Stimulated activated CD4-positive, alpha-beta T cell treated with anti-CD3 and anti-CD28 coated beads, Interleukin-15, amount 100 ng/mL, for 48 hours (primary cell): ENCODE results near the gene HSPA4.
"Not testable (repeated sequence)": the region's sequence is repeated elsewhere in the genome, so short reads cannot be mapped to it uniquely, and the experiment has no call there.

Experiments used
- DNase-seq, 2 donors: peaks; one replicate each; pipeline ENCODE4 v3.0.0-alpha.2; 2020; ENCODE audit warnings: low read depth in 2 of 2

Gene HSPA4

DNA sequence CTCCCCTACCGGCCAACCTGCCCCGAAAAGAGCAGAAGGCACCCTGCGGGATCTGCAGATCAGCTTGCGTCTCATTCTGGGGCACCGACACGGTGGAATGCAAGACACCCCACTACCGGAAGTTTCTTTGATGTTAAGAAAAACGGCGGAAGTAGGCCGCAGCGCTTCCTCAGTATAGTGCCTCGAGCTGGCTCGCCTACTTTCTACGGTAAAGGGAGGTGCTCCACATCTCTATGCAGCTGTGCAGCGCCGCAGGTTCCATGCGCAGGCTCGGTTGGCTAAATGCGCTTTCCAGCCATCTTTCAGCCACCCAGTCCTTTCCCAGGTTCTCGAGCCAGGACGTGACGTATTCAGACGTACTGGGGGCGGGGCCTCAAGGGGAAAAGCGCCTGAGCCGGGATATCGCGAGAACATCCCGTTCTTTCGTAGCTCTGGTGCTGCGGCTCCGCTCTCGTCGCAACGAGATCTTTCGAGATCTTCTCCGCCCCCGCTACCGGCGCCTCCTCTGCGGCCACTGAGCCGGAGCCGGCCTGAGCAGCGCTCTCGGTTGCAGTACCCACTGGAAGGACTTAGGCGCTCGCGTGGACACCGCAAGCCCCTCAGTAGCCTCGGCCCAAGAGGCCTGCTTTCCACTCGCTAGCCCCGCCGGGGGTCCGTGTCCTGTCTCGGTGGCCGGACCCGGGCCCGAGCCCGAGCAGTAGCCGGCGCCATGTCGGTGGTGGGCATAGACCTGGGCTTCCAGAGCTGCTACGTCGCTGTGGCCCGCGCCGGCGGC lies at the start of gene HSPA4:
TSS of gene HSPA4 (plus strand) at position 472 of the 775 bp plus-strand sequence. CDS start at position 710, 238 bp downstream.
- peak; percentile 96 to 97 for DNase-seq

DNA sequence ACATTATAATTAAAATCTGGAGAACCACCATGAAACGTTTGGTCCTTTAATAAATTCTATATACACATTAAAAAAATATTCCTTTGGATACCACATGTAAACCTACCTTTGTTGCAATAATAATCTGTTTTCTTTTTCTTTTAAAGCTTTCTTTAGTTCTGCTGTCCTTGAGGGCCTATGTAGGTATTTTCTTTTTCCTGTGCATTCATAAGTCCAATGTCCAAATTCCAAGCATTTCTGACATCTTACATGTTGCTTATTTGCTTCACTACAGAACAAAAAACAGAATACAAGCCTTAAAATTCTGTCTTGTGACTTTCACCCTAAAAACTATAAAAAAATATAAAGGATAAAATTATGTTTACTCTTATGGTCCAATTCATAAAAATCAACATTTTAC lies 45.2 kb upstream of the HSPA4 start:
- DNase-seq: no peak

DNA sequence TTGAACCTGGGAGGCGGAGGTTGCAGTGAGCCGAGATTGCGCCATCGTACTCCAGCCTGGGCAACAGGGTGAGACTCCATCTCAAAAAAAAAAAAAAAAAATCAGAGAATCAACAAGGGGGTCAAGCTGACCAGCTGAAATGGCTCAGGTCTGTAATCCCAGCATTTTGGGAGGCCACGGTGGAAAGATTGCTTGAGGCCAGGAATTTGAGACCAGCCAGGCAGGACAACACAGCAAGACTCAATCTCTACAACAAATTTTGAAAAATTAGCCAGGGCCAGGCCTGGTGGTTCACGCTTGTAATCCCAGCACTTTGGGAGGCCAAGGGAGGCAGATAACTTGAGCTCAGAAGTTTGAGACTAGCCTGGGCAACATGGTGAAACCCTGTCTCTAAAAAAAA lies 43.4 kb upstream of the HSPA4 start:
- DNase-seq: not testable (repeated sequence)

DNA sequence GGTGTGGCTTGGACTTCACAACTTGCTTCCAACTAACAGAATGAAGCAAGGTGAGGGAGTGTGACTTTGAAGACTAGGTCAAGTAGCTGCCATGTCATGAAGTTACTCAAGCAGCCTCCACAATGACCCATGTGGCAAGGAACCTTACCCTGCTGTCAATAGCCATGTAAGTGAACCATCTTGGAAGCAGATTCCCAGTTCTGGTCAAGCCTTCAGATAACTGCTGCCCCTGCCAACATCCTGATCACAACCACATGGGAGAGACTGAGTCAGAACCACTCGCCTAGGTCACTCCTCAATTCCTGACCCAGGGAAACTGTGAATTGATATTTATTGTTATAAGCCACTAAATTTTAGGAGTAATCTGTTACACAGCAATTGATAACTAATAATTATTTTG lies 36.3 kb upstream of the HSPA4 start:
- DNase-seq: no peak

DNA sequence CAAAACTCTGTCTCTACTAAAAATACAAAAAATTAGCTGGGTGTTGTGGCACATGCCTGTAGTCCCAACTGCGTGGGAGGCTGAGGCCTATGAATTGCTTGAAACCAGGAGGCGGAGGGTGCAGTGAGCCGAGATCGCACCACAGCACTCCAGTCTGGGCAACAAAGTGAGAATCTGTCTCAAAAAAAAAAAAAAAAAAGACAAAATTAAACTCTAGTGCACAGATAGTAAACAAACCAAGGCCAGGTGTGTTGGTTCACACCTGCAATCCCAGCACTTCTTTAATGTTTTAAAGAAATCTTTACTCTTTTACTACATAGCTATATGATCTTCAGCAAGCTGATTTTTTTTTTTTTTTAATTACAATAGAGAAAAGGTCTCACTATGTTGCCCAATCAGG lies 33.8 kb upstream of the HSPA4 start:
- DNase-seq: no peak

DNA sequence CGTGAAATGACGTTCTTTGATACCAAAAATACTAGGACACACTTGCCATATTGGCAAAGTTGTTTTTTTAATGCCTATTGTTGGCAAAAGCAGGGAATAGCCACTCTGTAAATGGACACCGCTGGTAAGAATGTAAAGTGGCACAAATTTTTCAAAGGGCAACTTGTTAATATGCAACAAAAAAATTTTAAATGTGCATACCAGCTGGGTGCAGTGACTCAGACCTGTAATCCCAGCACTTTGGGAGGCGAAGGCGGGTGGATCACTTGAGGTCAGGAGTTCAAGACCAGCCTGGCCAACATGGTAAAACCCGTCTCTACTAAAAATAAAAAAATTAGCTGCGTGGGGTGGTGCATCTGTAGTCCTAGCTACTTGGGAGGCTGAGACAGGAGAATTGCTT lies 32.3 kb upstream of the HSPA4 start:
- DNase-seq: not testable (repeated sequence)

DNA sequence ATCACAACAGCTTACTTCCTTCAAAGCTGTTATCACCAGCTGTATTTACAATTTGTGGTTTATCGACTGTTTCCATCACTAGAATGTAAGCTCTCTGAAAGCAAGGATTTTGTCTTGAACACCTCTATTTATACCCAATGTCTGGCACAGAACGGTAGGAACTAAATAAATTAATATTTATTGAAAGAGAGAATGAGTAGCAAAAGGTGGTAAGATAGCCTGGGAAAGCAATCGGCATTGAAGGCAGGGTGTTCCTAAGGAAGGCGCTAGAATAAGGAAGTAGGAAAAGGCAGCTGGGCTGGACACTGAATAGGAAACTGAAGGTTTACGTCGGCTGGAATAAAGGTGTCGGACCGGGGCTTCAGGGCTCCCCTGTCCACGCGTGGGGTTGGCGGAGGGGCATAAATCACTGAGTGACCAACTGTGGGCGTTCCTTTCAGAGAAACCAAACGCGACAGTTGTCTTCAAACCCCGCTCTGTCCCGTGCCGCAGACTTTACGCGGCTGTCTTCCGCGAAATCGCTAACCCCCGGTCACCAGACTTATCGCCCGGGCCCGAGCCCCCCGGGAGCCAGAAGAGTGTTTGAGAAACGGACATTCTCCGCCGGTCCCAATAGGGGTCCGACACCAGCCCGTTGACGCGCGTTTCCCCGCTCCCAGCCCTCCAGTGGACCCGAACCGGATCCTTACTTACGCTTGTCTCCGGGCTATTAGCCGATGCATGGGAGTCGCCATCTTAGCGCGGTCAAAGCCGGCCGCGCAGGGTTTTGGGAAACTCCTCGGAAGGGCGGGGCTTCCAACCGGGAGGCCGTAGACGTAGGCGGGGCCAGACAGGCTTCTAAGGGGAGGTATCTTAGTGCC lies 25.8 kb upstream of the HSPA4 start, which contains the start of gene ZCCHC10:
TSS of gene ZCCHC10 (minus strand) at position 746 of the 860 bp plus-strand sequence. CDS start at position 734, 12 bp downstream.
- peak; percentile 83 to 93 for DNase-seq

DNA sequence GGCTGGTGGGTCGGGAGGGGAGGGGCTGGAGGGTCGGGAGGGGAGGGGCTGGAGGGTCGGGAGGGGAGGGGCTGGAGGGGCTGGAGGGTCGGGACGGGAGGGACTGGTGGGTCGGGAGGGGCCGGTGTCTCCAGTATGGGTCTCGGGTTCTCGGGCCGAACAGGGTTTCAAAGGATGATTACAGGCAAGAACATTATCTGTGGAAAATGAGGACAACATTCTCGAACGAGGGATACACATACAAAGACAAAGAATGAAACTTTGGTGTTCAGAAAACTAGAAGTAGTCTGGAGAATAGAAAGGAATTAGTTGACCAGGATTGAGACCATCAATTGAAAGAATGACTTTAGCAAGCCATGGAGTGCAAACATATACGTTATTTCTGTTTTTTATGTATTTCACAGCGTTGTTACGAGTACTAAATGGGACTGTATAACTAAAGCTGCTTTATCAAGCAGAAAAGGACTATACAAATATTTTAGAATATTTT lies 25.1 kb upstream of the HSPA4 start:
- no peak for DNase-seq

DNA sequence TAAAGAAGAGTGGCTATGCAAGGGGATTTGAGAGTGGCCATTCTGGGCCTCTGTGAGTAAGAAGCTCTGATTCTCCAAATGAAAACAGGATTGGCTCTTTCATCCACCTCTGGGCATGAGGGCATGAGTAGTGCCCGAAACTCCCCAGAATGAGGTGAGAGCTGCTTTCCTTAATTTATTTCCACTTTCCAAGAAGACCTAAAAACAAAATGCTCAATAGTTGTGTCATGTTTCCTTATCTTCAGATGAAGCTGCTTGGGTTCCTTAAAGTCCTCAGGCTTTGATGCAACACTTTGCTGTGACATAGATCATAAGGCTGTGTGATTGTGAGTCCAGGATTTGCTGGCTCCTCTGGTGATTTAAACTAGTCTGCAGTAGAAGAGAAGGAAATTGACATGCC lies 22.4 kb upstream of the HSPA4 start:
- DNase-seq: no peak

DNA sequence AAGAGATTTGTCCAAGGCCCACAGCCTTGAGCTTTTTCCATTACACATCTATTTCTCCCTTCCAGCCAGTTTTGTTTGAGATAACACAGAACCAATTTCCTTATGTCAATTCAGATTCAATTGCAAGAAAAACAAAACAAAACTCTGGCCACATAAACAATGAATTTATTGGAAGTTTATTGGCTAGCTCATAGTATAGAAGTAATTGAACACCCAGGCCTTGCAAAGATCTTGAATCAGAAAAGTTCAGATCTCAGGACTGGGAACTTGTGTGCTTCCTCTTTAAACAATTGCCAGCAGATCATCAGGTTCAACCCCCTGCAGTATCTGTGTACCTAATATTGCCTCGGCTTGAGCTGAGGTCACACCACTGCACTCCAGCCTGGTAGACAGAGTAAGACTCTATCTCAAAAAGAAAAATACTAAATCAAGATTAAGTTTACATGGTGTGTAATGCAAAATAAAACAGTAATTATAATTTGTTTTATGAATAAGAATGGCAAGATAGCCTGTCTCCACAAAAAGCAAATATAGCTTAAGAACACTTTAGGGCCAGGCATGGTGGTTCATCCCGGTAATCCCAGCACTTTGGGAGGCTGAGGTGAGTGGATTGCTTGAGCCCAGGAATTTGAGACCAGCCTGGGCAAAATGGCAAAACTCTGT lies 21.3 kb upstream of the HSPA4 start:
- DNase-seq: no peak

DNA sequence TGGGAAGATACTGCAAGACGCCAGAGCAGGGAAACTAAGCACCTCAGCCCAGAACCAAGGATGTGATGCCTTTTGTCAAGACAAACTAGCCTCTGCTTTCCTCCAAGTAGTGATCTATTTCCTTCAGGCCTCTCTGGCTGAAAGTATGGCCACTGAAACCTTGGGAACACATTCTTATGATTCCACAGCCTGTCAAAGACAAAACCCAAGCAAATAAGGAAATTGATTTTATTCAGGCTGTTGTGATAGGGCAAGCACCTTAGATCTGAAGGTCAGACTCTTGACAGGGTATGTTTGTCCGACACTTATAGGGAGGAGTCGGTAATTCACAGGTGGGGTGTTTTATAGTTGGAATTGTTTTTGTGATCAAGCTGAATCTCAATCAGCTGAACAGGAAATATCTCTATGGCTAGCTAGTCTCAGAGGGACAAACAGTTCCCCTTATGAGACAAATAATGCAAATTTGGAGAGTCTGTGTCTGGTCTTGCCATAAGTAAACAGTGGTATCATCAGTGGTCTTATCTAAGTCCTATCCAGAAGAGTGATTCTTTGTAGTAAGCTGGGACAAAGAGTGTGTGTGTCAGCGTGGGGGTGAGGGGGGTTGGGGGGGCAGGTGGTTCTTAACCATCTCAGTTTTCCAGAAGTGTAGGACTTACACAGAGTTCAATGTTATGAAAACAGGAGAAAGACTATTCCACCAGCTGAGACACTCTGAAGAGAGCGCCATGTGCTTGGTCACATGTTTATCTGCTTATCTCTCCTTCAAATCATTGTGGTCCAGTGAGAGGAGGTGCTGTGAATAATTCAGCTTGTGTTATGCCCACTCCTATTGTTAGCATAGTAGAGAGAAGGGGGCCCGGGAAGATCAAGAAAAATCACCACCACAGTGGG lies 18.7 kb upstream of the HSPA4 start:
- no peak for DNase-seq

DNA sequence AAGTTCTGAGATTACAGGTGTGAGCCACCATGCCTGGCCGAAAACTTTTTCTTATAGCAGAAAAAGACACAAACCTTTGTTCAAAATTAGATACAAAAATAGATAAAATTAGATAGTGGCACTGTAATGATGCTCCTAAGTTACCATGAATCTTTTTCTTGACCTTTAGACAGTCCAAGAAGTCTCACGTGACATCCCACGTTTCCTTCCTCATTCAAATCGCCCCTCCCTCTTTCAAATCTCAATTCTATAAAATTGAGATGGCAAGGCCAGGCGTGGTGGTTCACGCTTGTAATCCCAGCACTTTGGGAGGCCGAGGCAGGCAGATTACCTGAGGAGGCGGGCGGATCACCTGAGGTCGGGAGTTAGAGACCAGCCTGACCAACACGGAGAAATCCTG lies 17.7 kb upstream of the HSPA4 start:
- DNase-seq: no peak

DNA sequence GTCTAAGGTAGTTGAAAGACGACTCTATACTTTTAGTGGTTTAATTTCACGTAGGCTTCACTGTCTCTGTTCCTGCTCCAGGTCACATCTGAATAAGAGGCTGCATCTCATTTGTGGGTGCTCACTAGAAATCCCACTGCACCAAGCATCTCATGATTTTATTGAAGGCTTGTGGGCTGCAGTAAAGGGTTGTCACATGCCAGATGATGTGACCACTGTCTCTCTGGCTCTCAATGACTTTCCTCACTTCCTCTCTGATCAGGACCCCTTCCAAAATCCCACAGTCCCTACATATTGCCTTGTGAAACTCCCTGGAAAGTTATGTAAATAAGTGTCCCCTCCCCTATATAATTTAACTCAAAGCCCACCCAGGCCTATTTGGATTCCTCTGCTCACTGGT lies 16.6 kb upstream of the HSPA4 start:
- no peak for DNase-seq

DNA sequence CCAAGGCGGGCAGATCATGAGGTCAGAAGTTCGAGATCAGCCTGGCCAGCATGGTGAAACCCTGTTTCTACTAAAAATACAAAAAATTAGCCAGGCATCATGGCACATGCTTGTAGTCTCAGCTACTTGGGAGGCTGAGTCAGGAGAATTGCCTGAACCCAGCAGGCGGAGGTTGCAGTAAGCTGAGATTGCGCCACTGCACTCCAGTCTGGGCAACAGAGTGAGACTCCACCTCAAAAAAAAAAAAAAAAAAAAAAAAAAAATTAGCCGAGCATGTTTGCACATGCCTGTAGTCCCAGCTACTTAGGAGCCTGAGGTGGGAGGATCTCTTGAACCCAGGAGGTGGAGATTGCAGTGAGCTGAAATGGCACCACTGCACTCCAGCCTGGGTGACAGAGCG lies 15.1 kb upstream of the HSPA4 start:
- not testable (repeated sequence) for DNase-seq

DNA sequence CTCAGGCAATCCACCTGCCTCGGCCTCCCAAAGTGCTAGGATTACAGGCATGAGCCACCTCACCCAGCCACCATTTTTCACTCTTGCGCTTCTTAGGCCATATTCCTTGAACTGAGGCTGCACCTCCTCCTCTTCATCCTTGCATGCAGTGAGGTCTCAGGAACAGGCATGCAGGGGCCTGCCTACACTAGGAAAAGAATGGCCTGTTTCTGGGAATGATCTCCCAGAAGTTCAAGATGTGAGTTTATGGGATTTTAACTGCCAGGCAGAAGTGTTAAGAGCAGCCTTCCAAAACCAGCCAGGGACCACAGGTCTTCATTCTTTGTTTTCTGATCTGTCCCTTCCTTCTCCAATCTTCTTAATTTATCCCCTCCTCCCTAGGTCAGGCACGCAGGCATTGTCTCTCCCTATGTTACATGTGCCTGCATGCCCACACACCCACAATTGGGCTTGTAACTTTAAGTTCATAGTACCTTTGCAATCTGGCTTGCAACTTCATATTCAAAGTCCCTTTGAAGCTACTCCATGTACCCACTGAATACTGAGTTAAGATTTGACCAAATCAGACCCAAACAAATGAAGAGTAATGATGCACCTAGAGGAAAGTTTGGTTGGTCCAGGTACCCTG lies 10.5 kb upstream of the HSPA4 start:
- no peak for DNase-seq

DNA sequence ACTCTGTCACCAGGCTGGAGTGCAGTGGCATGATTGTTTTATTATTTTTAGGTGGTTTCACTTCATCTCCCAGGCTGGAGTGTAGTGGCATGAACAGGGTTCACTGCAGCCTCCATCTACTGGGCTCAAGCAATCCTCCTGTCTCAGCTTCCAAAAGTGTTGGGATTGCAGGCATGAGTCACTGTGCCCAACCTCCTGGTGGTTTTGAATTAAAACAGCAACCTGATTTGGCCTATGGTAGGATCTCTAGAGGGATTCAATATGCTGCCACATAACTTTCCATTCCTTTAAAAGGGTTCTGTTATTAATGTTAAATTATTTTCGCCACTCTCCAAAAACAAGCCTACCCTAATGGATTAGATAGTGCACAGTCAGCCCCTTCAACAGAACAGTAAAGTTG lies 9.9 kb upstream of the HSPA4 start:
- no peak for DNase-seq

DNA sequence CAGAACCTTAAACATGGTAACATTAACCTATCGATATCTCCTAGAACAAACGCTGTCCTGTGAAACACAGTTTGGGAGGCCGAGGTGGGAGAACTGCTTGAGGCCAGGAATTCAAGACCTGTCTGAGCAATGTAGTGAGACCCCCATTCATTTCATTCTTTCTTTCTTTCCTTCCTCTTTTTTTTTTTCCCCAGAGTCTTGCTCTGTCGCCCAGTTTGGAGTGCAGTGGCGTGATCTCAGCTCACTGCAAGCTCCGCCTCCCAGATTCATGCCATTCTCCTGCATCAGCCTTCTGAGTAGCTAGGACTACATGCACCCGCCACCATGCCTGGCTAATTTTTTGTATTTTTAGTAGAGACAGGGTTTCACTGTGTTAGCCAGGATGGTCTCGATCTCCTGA lies 5.3 kb upstream of the HSPA4 start:
- not testable (repeated sequence) for DNase-seq

DNA sequence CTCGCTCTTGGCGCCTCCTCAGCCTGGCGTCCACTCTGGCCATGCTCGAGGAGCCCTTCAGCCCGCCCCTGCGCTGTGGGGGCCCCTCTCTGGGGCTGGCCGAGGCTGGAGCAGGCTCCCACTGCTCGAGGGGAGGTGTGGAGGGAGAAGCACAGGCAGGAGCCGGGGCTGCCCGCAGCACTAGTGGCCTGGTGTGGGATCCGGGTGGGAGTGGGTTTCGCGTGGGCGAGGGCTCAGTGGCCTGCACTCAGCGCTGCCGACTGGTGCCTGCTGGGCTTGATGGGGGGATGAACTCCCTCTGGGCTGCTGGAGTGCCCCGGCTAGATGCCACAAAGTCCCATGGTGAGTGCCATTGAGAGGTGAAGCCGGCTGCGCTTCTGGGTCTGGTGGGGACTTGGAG lies 4.4 kb upstream of the HSPA4 start:
- DNase-seq: no peak

DNA sequence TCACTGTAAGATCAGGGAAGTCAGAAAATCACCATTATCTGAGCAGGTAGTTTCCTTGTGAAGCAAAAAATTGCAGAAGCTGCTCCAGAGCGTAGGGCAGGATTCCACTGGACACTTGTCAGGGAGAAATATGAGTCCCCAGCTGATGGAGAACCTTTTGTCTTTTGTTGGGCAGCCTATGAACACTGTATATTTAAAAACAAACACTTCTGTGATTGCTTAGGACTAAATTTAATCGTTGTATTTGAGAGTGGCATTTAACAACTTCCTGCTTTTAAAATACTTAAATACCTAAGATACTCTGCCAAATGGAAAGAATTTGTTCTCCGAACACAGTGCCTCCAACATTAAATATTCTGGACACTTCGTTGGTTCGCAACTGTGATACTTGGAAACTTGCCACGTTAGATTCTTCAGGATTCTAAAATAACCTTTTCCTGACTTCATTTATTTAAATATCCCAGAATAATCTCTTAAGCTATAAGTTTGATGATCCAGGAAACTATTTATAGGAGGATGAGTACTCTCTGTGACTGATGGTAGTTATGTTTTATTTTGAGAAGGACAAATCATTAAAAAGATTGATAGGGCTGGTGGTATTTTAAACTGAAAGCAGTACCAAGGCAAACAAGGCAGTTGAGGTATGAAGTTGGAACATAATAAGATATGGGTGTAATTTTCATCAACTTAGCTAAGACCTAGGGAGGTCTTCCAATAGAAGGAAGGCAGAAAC lies 2.7 kb upstream of the HSPA4 start:
- DNase-seq: no peak

DNA sequence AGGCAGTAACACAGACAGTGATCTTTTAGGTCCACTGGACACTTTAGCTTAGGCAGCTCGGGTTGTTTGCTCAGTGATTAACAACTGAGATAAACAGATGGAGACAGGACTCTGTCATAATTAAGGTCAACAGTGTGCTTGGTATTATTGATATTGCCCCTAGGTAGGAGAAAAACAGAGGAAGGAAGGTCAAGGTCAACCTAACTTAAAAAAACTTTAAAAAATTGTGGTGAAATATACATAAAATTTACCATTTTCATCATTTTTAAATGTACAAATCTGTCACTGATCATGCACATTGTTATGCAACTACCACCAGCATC lies 2.1 kb upstream of the HSPA4 start:
- DNase-seq: no peak
